ENCODE results near the gene TBX19.

TBX19 gene

GRCh38 chr1:168287237-168287664 lies 6.6 kb downstream of the TBX19 start:
- no peak for TF ChIP-seq JUND (IDR thresholded peaks at IDR 0.05; ENCODE audit: low read depth)
- in situ Hi-C loops (cut with HindIII; ENCODE audit: low pct_unique_long_range_greater_than_20kb, low sequenced_read_pairs), result no loop called here
- DNase-seq (ENCODE audit: low read depth in 1 of 2, low spot score in 1 of 2), result no peak

GRCh38 chr1:168288311-168289052 lies 7.8 kb downstream of the TBX19 start:
- DNase-seq (ENCODE audit: low read depth in 1 of 2, low spot score in 1 of 2), result no peak
- in situ Hi-C loops (cut with HindIII; ENCODE audit: low pct_unique_long_range_greater_than_20kb, low sequenced_read_pairs), result no loop called here
- TF ChIP-seq JUND (IDR thresholded peaks at IDR 0.05; ENCODE audit: low read depth), result no peak

- no peak for TF ChIP-seq JUND (IDR thresholded peaks at IDR 0.05; ENCODE audit: low read depth)
Measured at GRCh38 chr1:168291222-168291837, 10.7 kb downstream of the TBX19 start.

GRCh38 chr1:168293356-168293755 lies 12.7 kb downstream of the TBX19 start:
- in situ Hi-C loops (cut with HindIII; ENCODE audit: low pct_unique_long_range_greater_than_20kb, low sequenced_read_pairs), result no loop called here
- no peak for DNase-seq (ENCODE audit: low read depth in 1 of 2, low spot score in 1 of 2)
- no peak for TF ChIP-seq JUND (IDR thresholded peaks at IDR 0.05; ENCODE audit: low read depth)

More at GRCh38 chr1:168291222-168291837, 10.7 kb downstream of the TBX19 start:
- in situ Hi-C loops (cut with HindIII; ENCODE audit: low pct_unique_long_range_greater_than_20kb, low sequenced_read_pairs), result no loop called here
- DNase-seq (ENCODE audit: low read depth in 1 of 2, low spot score in 1 of 2), result no peak

GRCh38 chr1:168295411-168296114 lies 14.9 kb downstream of the TBX19 start:
- in situ Hi-C loops (cut with HindIII; ENCODE audit: low pct_unique_long_range_greater_than_20kb, low sequenced_read_pairs), result no loop called here

GRCh38 chr1:168297019-168297730 lies 16.5 kb downstream of the TBX19 start:
- in situ Hi-C loops (cut with HindIII; ENCODE audit: low pct_unique_long_range_greater_than_20kb, low sequenced_read_pairs), result no loop called here
- DNase-seq (ENCODE audit: low read depth in 1 of 2, low spot score in 1 of 2), result no peak
- TF ChIP-seq JUND (IDR thresholded peaks at IDR 0.05; ENCODE audit: low read depth), result no peak

More at GRCh38 chr1:168295411-168296114, 14.9 kb downstream of the TBX19 start:
- TF ChIP-seq JUND (IDR thresholded peaks at IDR 0.05; ENCODE audit: low read depth), result no peak
- DNase-seq (ENCODE audit: low read depth in 1 of 2, low spot score in 1 of 2), result peak in 1 of 2 experiments; percentile 19

- in situ Hi-C loops (cut with HindIII; ENCODE audit: low pct_unique_long_range_greater_than_20kb, low sequenced_read_pairs), result no loop called here
- no peak for TF ChIP-seq JUND (IDR thresholded peaks at IDR 0.05; ENCODE audit: low read depth)
- DNase-seq (ENCODE audit: low read depth in 1 of 2, low spot score in 1 of 2), result no peak
Measured at GRCh38 chr1:168298446-168298845, 17.8 kb downstream of the TBX19 start.

- DNase-seq (ENCODE audit: low read depth in 1 of 2, low spot score in 1 of 2), result no peak
- no peak for TF ChIP-seq JUND (IDR thresholded peaks at IDR 0.05; ENCODE audit: low read depth)
- in situ Hi-C loops (cut with HindIII; ENCODE audit: low pct_unique_long_range_greater_than_20kb, low sequenced_read_pairs), result no loop called here
Measured at GRCh38 chr1:168300626-168301025, 19.9 kb downstream of the TBX19 start.

GRCh38 chr1:168301664-168302320 lies 21.1 kb downstream of the TBX19 start:
- no peak for DNase-seq (ENCODE audit: low read depth in 1 of 2, low spot score in 1 of 2)
- TF ChIP-seq JUND (IDR thresholded peaks at IDR 0.05; ENCODE audit: low read depth), result no peak
- in situ Hi-C loops (cut with HindIII; ENCODE audit: low pct_unique_long_range_greater_than_20kb, low sequenced_read_pairs), result no loop called here

GRCh38 chr1:168303716-168304540 lies 23.3 kb downstream of the TBX19 start:
- DNase-seq (ENCODE audit: low read depth in 1 of 2, low spot score in 1 of 2), result no peak
- in situ Hi-C loops (cut with HindIII; ENCODE audit: low pct_unique_long_range_greater_than_20kb, low sequenced_read_pairs), result no loop called here
- no peak for TF ChIP-seq JUND (IDR thresholded peaks at IDR 0.05; ENCODE audit: low read depth)

GRCh38 chr1:168304865-168305264 lies 24.2 kb downstream of the TBX19 start:
- no peak for DNase-seq (ENCODE audit: low read depth in 1 of 2, low spot score in 1 of 2)
- TF ChIP-seq JUND (IDR thresholded peaks at IDR 0.05; ENCODE audit: low read depth), result no peak
- in situ Hi-C loops (cut with HindIII; ENCODE audit: low pct_unique_long_range_greater_than_20kb, low sequenced_read_pairs), result no loop called here
